HPDE6-E6E7 (cell line): ENCODE results near the gene AKAP7.

Source experiments
- DNase-seq: peaks from one replicate; pipeline ENCODE4 v3.0.0; 2011; ENCODE audit warnings: missing footprints; ENCODE audit errors: extremely low spot score

Gene AKAP7

GRCh38 chr6:131134220-131134979 is 867 bp upstream of the AKAP7 start:
- no peak for DNase-seq

- no peak for DNase-seq
Measured at GRCh38 chr6:131134980-131135243, 355 bp upstream of the AKAP7 start.

- DNase-seq: no peak
Measured at GRCh38 chr6:131136021-131136786, 937 bp downstream of the AKAP7 start.

- no peak for DNase-seq
Measured at GRCh38 chr6:131139599-131139998, 4.3 kb downstream of the AKAP7 start.

GRCh38 chr6:131143319-131143718 is 8.1 kb downstream of the AKAP7 start:
- no peak for DNase-seq

DNA sequence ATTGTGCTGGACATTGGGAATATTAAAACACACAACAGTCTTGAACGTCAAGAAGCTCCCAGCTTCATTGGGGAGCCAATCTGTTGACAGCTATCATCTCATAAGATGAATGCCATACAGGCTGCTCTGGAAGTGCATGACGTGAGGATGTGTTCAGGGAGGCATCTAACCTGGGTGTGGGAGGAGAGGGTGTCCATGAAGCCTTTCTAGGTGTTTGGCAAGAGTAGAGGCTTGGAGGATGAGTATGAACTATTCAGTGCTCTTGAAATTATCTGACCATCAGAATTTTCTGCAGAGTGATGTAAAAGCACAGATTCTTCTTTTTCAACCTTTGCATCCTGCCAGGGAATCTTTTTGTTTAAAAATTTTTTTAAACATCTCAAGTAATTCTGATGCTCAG is 11.6 kb downstream of the AKAP7 start:
- no peak for DNase-seq

DNA sequence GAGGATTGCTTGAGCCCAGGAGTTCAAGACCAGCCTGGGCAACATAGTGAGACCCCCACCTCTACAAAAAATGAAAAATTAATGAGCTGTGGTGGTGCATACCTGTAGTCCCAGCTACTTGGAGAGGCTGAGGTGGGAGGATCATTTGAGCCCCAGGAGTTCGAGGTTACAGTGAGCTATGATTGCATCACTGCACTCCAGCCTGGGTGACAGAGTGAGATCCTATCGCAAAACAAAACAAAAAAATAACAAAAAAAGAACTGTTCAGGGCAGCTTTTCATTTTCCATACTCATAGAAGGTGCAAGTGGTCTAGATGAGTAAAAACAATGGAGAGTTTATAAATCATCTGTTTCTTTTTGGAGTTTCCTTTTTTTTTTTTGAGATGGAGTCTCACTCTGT is 21.1 kb downstream of the AKAP7 start:
- DNase-seq: no peak

GRCh38 chr6:131159578-131159977 is 24.3 kb downstream of the AKAP7 start:
- no peak for DNase-seq

- no peak for DNase-seq
Measured at GRCh38 chr6:131160254-131160758, 25.0 kb downstream of the AKAP7 start.

- DNase-seq: no peak
Measured at GRCh38 chr6:131161987-131162386, 26.7 kb downstream of the AKAP7 start.

- DNase-seq: no peak
Measured at GRCh38 chr6:131163886-131164285, 28.6 kb downstream of the AKAP7 start.

GRCh38 chr6:131164506-131164905 is 29.2 kb downstream of the AKAP7 start:
- DNase-seq: no peak

DNA sequence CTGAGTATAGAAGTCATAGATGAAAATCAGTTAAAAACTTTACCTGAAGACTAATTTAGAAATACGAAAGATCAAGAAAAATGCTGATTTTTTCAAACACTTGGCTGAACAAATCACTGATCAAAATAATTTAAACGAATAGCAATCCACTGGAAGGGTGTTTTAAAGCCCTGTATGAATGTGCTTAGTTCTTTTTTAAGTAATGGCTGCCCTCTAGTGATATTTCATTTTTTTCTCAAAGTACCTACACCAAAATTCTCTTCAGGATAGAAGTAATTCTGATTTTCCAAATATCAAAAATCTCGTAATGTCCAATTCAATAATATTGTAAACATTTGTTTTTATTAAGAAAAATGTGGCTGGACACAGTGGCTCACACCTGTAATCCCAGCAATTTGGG is 32.5 kb downstream of the AKAP7 start:
- no peak for DNase-seq

GRCh38 chr6:131169613-131170012 is 34.3 kb downstream of the AKAP7 start:
- no peak for DNase-seq

DNA sequence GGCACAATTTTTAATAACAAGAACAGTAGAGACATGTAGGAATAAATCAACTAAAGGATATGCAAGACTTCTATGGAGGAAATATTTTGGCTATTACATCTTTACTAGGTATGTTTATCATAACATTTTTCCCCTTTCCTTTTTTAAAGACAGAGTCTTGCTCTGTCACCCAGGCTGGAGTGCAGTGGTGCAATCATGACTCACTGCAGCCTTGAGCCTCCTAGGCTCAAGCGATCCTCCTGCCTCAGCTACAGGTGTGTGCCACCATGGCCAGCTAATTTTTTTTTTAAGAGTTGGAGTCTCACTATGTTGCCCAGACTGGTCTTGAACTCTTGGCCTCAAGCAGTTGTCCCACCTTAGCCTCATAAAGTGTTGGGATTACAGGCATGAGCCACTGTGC is 37.0 kb downstream of the AKAP7 start:
- no peak for DNase-seq

DNA sequence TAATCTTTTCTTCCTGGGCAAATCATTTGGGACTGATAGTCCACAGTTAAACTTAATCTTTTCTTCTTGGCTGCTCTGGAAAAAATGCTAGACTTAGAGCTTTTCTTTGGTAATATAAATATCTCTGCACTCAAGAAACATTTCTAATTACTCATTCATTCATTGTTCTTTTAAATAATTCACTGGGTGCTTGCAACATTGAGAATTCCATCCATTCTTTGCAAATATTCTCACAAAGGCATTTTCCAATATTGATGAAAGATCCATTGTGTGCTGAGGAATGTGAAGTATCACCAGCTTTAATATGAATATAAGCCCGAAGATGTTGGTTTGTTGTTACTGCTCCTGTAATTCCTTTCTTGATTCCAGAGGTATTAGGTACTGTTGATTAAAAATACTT is 38.4 kb downstream of the AKAP7 start:
- no peak for DNase-seq

DNA sequence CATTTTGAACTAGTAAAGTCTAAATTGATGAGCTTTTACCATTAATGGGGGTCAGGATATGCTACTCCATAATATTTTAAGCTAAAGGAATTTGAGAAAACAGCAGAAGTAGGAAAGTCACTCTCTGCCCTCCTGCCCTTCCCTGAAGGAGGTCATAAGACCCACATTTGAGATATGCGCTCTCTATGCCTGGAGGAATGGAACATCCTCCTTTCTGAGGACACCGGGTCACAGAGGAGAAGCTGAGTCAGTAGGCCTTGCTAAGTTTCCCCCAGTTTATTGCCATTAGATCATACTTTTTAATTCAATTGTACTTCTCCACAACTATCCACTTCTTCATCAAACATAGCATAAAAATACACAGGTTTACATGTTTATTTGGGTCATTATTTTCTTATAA is 40.3 kb downstream of the AKAP7 start:
- no peak for DNase-seq

- no peak for DNase-seq
Measured at GRCh38 chr6:131177996-131178395, 42.7 kb downstream of the AKAP7 start.

GRCh38 chr6:131182991-131183425 is 47.7 kb downstream of the AKAP7 start:
- DNase-seq: no peak

- DNase-seq: no peak
Measured at GRCh38 chr6:131183427-131184095, 48.3 kb downstream of the AKAP7 start.

- no peak for DNase-seq
Measured at GRCh38 chr6:131191590-131191989, 56.3 kb downstream of the AKAP7 start.

GRCh38 chr6:131197716-131198115 is 62.4 kb downstream of the AKAP7 start:
- no peak for DNase-seq
